ENCODE results near the gene ELP4. TPM values are rescaled to one million over a fixed set of nuclear protein-coding genes. Genes with fewer than 3 reads are reported as not detected.
"Not testable (repeated sequence)": the region's sequence is repeated elsewhere in the genome, so short reads cannot be mapped to it uniquely, and the experiment has no call there.

ELP4 gene
- total RNA-seq, 2 donors from 2014 or later, result 14.0 to 15.6 TPM

GRCh38 chr11:31560842-31561476 lies 51.4 kb downstream of the ELP4 start:
- no peak for TF ChIP-seq CTCF (IDR thresholded peaks at IDR 0.05)
- H3K4me3 ChIP-seq, result no peak overlapping the region
- DNase-seq (ENCODE audit: low spot score), result no peak

GRCh38 chr11:31564517-31564916 lies 55.0 kb downstream of the ELP4 start:
- not testable (repeated sequence) for H3K27ac ChIP-seq; H3K4me3 ChIP-seq; H3K36me3 ChIP-seq; DNase-seq (ENCODE audit: low spot score); H3K4me1 ChIP-seq; H3K27me3 ChIP-seq; H3K9me3 ChIP-seq

More at GRCh38 chr11:31560842-31561476, 51.4 kb downstream of the ELP4 start:
- Histone ChIP-seq H3K36me3 (no peaks in the 10 kb centered on the region), H3K9me3 (peaks cover 0 to 3% of the 10 kb centered on the region in 2 donors), H3K4me1 (peaks cover 0 to 13% of the 10 kb centered on the region in 2 donors), H3K27me3 (no peaks in the 10 kb centered on the region), H3K27ac (no peak overlapping the region)

- not testable (repeated sequence) for H3K27me3 ChIP-seq; H3K27ac ChIP-seq; H3K4me1 ChIP-seq; H3K36me3 ChIP-seq; DNase-seq (ENCODE audit: low spot score); H3K4me3 ChIP-seq; H3K9me3 ChIP-seq
These were observed 64.6 kb downstream of the ELP4 start for GRCh38 chr11:31574133-31574532.

- not testable (repeated sequence) for H3K27ac ChIP-seq; H3K4me1 ChIP-seq; H3K36me3 ChIP-seq; H3K9me3 ChIP-seq; DNase-seq (ENCODE audit: low spot score); H3K4me3 ChIP-seq; H3K27me3 ChIP-seq
These were observed 66.2 kb downstream of the ELP4 start for GRCh38 chr11:31575764-31576163.

GRCh38 chr11:31579412-31579811 lies 69.8 kb downstream of the ELP4 start:
- not testable (repeated sequence) for H3K9me3 ChIP-seq; DNase-seq (ENCODE audit: low spot score); H3K27me3 ChIP-seq; H3K27ac ChIP-seq; H3K4me1 ChIP-seq; H3K36me3 ChIP-seq; H3K4me3 ChIP-seq

- Histone ChIP-seq H3K36me3 (no peaks in the 10 kb centered on the region), H3K27ac (no peak overlapping the region), H3K27me3 (no peaks in the 10 kb centered on the region), H3K9me3 (no peaks in the 10 kb centered on the region), H3K4me1 (no peaks in the 10 kb centered on the region), H3K4me3 (no peak overlapping the region)
- DNase-seq (ENCODE audit: low spot score), result no peak
- no peak for TF ChIP-seq CTCF (IDR thresholded peaks at IDR 0.05)
These were observed 73.1 kb downstream of the ELP4 start for GRCh38 chr11:31582697-31583096.

GRCh38 chr11:31598454-31598853 lies 88.9 kb downstream of the ELP4 start:
- no peaks in the 10 kb centered on the region for H3K36me3 ChIP-seq
- no peaks in the 10 kb centered on the region for H3K4me1 ChIP-seq
- H3K27me3 ChIP-seq, result no peaks in the 10 kb centered on the region
- H3K9me3 ChIP-seq, result no peaks in the 10 kb centered on the region
- H3K4me3 ChIP-seq, result no peak overlapping the region
- H3K27ac ChIP-seq, result no peak overlapping the region
- TF ChIP-seq CTCF (IDR thresholded peaks at IDR 0.05), result no peak
- DNase-seq (ENCODE audit: low spot score), result no peak

GRCh38 chr11:31601635-31602282 lies 92.2 kb downstream of the ELP4 start:
- Histone ChIP-seq H3K9me3 (no peaks in the 10 kb centered on the region), H3K36me3 (peaks cover under 1% of the 10 kb centered on the region), H3K4me1 (no peaks in the 10 kb centered on the region), H3K27ac (no peak overlapping the region), H3K4me3 (no peak overlapping the region), H3K27me3 (no peaks in the 10 kb centered on the region)
- no peak for TF ChIP-seq CTCF (IDR thresholded peaks at IDR 0.05)
- DNase-seq (ENCODE audit: low spot score), result no peak

Measured in right atrium auricular region (tissue), 2 donors.